GM21737 (cell line): ENCODE results near the gene NT5DC3.

Source experiments
- ATAC-seq: cut with Tn5 transposase; IDR thresholded peaks from one replicate; pipeline ENCODE4 v1.9.1; 2021; ENCODE audit warnings: mild to moderate bottlenecking, moderate library complexity; ENCODE audit not compliant: unreplicated experiment

NT5DC3 gene

DNA sequence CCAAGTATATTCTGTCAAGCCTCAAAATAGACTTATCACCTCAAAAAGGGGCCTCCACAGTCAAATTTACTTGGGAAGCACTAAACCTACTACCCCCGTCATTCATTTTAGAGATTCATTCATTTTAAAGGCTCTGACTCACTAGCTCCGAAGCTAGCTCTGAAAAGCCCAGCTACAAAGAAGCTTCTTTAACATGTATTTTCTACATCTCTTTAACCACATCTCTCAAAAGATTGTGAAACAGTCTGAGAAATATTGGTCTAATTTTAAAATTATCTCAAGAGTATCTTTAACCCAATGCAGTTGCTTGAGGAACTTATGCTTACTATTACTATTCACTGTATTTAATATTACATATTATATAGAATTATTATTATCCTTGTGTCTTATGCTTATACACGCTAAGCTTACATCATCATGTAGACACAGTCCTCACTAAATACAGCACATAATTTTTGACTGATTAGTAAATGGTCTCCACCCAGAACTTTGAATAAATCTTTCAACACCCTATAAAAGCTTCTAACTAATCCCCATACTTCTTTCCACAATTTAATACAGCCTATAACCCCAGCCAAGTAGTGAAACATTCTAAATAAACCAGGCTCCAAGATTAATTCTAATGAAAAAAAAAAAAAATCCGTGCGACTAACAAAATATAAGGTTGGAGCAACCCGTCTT, 7.8 kb downstream of the NT5DC3 start:
- ATAC-seq = no peak

DNA sequence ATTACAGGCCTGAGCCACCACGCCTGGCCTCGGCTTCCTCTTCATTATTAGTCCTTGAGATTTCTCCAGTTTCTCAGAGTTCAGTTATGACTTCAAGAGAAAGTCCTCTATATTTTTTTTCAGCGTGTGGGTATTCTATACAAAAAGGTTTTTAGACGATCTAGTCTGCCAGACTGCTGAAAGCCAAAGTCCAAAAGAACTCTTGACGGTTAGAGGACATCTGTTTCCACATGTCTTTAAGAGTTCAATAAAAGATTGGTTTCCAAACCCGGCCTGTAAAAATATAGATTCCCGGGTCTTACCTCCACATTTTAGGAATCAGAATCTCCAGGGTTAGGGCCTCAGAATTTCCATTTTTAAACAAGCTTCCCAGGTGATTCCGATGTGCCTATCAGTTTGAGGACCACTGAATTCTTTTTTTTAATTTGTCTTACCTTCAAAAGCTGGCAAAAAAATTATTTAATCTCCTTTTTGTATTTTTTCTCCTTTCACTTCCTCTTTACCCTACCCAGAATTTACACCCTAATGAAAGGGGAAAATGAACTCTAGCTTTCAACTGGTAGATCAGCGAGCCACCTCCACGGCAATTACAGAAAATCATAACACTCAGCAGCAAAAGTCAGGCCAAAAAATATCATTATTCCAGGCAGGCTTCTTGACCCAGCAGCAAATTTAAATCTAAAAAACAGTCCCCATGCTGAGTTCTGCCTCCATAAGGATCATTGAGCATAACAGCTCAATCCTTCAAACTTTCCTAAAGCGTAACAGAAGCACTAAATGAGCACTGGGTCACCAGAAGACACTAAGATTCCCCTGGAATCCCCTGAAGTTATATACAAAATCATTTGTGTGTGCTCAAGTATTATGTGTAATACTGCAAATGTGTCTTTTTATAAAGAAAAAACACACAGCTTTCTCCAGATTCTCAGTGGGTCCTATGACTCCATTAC, 8.7 kb downstream of the NT5DC3 start:
- ATAC-seq = no peak

DNA sequence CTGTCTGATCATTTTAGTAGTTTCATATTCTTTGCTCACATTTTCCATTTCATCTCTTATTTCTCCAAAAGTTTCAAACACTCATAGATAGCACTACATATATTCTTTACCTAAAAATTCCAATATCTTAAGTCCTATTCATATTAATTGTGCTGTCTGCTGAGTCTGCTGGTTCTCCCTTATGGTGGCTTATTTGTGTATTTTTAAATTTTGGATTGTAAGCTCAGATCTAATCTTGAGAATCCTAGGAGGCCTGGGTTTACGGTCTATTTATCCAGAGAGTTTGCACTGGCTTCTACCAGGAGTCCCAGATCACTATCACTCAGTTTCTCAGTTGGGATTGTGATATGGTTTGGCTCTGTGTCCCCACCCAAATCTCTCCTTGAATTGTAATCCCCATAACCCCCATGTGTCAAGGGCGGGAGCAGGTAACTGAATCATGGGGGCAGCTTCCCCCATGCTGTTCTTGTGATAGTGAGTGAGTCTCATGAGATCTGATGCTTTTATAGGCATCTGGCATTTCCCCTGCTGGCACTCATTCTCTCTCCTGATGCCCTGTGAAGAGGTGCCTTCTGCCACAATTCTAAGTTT, 10.2 kb downstream of the NT5DC3 start:
- ATAC-seq = no peak

DNA sequence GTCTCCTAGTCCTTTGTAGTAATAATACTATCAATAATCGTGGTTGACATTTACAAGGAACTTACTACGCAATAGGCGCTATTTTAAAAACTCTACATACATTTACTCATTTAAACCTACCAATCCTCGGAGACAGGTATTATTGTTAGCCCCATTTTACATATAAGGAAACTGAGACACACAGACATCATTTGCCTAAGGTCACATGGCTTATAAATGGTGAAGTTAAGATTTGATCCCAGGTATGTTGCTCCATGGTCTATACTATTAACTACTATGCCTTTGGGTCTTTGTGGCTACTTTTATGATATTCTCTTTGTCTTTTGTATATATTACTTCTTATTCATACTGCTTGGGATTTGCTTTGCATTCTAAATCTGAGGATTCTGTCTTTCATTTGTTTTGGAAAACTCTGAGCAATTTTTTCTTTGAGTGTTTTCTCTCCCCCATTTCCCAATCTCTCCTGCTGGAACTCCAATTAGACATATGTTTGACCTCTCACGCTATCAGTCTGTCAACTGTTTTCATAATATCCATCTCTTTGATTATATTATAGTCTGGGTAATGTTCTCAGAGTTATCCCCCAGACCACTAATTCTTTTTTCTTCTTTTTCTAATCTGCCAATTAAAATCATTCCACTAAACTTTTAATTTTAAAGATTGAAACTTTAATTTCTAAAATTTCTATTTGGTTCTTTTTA, 10.9 kb downstream of the NT5DC3 start:
- no peak for ATAC-seq

DNA sequence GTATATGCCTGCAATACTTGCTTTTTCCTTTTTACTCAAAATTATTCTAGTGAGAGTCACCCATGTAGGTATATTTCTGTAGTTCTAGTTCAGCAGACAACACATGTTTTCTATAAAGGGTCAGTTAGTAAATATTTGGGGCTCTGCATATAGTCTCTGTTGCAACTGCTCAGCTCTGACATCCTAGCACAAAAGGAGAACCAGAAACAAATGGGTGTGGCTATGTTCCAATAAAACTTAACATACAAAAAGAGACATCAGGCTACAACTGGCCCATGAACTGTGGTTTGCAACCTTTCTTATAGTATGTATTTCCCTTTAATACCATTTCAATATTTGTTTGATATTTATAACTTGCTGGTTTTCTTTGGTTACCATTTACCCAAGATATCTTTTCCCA, 11.9 kb downstream of the NT5DC3 start:
- ATAC-seq = no peak

DNA sequence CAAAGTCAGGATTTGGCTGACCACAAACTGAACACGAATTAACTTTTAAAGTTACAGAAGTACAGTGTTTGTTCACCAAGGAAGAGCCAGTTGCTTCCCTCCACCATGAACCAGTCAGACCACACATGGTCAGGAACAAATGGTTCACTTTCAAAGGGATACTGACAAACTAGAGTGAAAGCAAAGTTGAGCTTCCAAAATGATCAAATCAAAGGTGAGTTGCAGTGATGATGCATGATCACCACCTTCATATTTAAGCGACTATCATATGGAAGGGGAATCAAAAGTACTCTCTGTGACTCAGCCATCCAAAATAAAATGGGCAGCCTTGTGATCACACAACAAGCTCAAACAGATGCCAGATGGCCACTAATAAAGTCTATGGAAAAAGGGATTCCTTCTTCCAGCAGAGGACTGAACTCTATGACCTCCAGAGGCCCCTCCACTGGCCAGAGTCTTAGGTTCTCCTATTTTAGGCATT, 13.1 kb downstream of the NT5DC3 start:
- ATAC-seq = no peak

DNA sequence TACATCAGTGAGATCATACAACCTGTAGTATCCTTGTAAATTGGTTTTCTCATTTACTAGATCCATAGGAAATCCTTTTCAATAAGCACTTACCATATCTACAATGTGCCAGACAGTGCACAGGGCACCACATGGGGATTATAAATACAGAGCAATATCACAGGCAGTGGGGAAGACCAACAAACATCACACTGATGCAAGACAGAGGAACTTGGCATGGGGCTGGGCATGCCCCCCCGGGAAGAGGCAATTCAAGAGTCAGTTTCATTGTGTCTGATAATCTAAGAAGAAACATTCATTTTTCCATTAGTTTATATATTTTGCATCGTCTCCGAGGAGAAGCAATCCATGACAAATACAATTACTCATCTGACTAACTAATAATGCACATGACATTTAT, 16.2 kb downstream of the NT5DC3 start:
- ATAC-seq = no peak

DNA sequence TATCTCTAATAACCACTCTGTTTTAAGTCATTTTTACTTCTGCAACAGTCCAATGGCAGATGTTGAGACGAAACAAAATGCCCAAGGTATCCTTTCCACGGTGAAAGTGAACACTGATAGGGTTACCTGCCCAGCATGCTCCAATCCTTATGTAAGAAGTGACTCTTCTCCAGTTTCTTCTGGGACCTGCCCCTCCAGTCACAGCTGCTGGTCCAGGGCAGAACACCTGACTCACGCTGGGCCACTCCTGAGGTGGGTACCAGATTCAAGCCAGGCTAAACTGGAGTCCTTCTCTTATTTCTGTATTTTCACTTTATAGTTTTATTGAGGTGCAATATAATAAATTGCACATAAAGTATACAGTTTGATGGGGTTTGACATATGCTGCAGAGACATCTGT, 16.7 kb downstream of the NT5DC3 start:
- no peak for ATAC-seq

DNA sequence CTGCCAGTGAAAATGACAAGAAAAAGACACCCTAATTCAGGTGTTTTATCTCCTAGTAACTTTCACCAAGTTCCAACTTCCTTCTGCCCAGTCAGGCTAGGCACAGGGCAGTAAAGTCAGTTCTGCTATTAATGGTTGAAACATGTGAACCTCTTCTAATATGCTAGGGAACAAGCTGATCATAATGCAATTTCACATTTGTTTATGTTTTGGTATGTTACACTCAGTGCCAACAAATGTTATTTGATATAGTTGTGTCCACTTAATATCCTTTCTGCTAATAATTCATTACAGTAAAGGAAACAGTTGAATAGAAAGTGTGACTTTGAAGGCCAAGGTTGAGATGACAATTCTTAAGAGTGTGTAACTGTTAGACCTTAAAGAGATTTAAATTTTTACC, 17.2 kb downstream of the NT5DC3 start:
- no peak for ATAC-seq

DNA sequence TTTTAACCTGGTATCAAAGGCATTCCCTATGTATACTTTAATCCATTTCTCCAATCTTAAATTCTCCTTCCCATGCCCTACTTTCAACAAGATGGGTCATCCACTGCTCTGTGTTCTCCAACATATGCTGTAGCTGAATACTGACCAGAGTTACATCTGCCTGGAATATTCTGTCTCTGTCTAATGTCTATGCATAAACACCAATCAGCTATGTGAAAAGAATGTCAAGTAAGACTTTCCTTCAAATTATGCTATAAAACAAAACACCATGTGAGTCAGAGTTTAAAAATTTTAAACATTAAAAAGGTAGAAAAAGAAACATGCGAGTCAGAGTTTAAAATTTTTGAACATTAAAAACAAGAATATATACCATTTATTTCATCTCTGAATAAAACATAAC, 19.3 kb downstream of the NT5DC3 start:
- ATAC-seq = no peak

DNA sequence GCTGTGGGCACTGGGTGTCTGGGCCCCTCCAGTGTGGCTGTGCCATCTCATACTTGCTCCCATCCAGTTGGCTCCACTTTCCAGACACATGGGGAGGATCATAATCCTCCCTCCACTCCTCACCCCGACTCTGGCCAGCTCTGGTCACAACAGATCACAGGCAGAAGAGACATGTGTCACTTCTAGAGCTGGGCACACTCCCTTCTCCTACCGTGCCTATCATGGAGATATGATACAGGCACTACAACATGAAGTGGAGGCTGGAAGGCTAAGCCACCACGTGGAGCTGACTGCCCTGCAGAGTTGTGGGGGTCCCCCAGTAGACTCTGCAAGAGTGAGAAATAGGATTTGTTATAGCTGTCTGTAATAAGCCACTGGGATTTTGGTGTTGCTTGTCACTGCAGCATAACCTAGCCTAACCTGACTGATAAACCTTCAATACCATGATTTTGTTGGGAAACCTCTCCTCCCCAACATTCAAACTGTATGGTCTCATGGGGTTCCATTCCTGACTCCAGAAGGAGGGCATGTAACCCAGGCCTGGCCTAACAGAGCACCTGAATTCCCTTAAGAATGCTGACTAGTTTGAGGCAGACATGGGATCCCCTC, 20.0 kb downstream of the NT5DC3 start:
- ATAC-seq = no peak

DNA sequence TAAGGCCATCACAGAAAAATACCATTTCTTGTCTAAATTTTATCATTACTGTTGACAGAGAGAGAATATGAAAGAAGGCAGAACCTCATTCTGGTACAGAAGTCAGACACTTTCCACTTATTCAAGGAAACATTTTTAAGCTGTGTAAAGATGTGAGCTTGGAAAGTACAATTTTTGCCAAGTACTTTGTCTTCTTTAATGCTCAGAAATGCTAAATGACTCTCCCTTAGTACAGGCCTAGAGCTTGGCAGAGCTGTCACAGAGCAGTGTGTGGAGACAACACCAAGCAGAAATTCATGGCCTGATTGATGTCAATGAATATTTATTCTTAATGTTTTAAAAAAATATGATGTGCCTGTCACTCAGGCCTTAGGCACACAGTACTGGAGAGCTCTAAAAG, 20.7 kb downstream of the NT5DC3 start:
- ATAC-seq = no peak

DNA sequence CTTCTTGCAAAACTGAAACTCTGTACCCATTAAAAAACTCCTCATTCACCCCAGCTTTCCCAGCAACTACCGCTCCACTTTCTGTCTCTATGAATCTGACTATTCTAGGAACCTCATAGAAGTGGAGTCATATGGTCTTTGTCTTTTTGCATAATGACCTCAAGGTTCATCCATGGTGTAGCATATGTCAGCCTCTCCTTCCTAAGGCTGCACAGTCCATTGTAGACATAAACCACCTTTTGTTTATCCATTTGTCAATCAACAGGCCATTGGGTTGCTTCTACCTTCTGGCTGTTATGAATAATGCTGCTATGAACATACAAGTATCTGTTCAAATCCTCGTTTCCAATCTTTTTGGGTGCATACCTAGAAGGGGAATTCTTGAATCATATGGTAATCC, 21.1 kb downstream of the NT5DC3 start:
- no peak for ATAC-seq

DNA sequence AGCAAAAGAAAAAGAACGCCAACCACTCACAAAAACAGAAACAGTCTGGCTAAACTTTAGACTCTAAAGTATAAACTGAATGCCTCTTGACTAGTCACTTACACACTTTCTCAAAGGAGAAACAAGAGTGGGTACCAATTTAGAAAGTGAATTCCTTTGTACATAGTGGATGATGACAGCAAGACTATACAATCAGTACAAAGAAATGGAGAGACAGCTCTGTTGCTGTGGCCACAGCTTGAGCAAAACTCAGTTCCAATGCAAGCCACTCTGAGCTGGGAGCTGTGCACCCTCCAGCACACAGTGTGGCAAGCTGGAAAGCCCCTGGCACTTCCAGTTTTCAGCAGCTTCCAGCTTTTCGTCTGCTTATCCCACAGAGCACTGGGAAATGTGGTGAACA, 21.7 kb downstream of the NT5DC3 start:
- ATAC-seq = no peak

DNA sequence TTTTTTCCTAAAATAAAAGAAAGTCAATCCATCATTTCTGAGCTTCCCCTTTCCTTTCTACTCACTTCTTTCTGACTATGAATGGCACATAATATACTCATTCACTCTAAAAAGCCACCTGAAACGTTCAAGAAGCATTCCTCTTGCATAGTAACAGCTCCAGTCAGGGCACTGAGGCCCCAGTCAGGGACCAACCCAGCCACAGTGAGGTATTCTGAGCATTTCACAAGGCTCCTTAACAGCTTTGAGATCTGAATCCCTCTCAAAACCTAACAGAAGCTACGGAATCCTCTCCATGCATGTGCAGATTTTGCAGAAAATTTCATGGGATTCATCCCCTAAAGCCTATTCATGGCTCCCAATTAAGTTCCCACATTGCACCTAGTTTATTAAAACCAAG, 23.2 kb downstream of the NT5DC3 start:
- ATAC-seq = no peak

DNA sequence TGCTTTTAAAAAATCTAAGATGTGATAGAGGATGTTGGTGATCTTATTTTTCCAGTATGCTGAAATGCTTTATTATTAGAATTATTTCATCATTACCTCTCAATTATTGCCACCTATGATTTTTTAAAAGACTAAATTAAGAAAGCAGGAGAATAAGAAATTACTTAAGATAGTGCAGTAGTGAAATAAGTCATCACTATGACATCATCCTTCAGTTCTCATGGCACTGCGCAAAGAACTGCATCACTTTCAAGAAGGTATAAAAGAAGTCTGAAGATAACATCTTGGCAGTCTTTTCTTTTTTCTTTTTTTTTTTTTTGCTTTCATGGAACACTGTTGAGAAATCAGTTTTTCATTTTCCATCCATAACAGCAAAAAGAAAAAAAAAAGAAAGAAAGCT, 24.4 kb downstream of the NT5DC3 start:
- ATAC-seq = no peak

DNA sequence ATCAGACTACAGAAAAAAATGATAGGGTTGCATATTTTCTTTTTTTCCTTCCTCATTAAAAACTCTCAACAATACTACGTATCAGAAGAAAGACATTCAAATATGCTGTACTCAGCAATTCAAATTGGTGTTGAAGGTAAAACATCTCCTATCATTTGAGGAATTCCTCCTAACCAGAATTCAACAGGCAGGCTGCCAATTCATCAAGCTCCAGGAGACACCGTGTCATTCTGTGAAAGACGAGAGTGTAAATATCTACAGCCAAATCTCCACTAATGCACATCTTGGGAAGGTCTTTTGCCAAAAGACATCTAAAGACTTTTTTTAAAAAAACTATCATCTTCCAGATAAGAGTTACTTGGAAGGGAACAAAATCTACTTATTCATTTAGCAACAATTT, 26.6 kb downstream of the NT5DC3 start:
- no peak for ATAC-seq

DNA sequence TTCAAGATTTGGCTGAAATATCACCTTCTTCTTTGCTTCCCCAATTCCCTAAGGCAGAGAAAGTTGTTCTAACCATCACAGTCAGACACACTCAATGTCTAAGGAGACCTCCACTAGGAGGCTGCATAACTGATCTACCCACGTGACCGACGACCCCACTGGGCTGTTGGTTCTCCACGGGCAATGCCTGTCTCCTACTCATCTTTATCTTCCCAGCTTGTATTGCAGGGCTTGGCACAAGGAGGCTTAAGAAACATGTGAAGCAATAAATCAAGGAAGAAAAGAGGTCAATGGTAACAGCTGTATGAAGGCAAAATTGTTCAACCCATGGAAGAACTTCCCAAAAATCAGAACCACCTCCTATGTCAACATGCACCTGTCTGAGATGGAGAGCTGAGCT, 27.1 kb downstream of the NT5DC3 start:
- ATAC-seq = no peak

DNA sequence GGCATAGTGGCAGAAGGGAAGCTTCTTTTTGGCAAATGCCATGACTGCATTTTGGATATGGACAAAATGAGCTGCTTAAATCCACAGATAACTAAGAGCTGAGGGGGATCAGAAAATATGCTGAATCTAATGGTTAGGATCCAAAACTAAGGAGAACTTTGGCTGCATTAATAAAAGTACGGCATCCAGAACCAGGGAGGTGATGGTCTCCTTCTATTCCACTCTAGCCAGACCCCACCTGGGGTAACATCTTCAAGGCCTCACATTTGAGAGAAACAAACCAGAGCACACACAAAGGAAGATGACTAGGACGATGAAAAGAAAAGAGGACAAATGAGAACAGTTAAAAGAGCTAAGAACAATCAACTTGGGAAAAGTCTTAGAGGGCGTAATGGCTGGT, 27.6 kb downstream of the NT5DC3 start:
- ATAC-seq = no peak

DNA sequence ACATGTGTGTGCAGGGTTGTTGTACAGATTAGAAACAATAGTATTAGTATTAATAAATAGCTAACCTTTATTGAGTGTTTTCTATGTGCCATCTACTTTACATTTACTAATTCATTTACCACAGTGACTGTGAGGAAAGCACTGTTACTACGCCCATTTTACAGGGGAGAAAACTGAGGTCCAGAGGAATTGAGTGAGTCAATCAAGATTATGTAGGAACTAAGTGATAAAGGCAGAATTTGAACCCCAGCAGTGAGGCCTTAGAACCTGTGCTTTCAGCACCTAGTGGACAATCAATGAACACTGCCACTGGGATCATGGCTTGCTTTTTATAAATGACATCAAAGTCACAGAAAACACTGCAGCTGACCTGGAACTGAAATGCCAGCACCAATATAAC, 28.2 kb downstream of the NT5DC3 start:
- ATAC-seq = no peak

DNA sequence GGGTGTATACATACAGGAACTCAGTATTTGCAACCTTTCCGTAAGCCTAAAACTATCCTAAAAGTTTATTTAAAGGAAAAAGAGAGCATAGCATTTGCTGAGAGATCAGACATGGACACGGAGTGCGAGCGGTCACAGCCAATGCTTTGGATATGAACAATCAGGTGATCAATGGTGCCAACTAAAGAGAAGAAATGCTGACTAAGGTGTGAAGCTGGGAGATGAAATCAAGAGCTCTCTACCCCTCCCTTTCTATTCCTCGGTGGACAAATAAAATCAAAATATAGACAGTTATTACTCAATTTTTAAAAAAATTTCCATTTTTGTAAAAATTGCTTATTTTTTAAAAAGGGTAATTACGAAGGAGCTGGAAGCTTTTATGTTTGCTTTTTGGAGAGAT, 29.2 kb downstream of the NT5DC3 start:
- ATAC-seq = no peak
